ENCODE results near the gene ZBTB45.
A peak's percentile ranks its signal among the peaks of the same experiment; 100 is the strongest.

Gene ZBTB45

DNA sequence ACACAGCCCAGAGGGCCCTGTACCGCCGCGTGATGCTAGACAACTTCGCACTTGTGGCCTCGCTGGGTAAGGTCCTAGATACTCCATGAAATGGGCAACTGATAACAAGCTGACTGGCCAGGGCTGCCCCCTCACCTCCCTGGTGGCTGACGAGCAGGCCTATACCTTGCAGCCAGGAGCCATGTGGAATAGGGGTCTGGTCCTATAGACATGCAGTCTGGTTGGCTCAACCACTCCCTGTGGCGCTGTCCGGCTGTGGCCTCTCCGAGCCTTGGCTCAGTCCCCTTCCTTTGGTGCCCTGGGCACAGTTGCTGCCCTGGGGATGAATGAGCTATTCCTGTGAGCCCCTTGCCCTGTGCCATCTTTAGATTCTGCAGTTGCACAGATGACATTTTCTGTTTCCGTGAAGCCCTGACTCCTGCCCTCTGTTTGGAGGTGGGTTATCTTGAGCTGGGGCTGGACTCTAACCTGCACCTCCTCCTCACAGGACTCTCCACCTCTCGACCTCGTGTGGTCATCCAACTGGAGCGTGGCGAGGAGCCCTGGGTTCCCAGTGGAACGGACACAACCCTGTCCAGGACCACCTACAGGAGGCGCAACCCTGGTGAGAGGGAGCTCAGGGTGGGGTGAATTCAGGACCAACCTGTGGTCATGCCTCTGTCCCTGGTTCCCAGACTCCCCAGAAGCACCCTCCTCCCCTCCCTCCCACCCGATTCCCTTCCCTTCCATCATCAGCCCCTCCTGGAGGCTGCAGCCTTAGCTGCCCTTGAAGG is 50.2 kb downstream of the ZBTB45 start:
- no peak overlapping the region for H3K27ac ChIP-seq (ENCODE audit: low read length)

GRCh38 chr19:58468216-58468839 is 51.3 kb downstream of the ZBTB45 start:
- Histone ChIP-seq H3K36me3 (ENCODE audit: control insufficient read depth in 2 of 2, insufficient read depth in 2 of 2, low read length in 2 of 2) (peaks cover 9 to 22% of the 10 kb centered on the region in 2 donors), H3K9ac (ENCODE audit: low read length in 2 of 2) (peak overlapping the region in 1 of 2 donors; percentile 51), H3K27me3 (ENCODE audit: control insufficient read depth in 1 of 2, insufficient read depth in 2 of 2, low read length in 2 of 2) (no peaks in the 10 kb centered on the region), H3K27ac (ENCODE audit: low read length) (no peak overlapping the region), H3K9me3 (ENCODE audit: control insufficient read depth in 2 of 2, low read length in 2 of 2) (no peaks in the 10 kb centered on the region), H3K4me1 (ENCODE audit: control insufficient read depth, insufficient read depth, low read length) (peaks cover 12% of the 10 kb centered on the region), H3K4me3 (ENCODE audit: low read length in 2 of 2) (peak overlapping the region; percentile 29 to 70)

More for the DNA sequence above, 50.2 kb downstream of the ZBTB45 start:
- peaks cover 12% of the 10 kb centered on the region for H3K4me1 ChIP-seq (ENCODE audit: control insufficient read depth, insufficient read depth, low read length)
- no peaks in the 10 kb centered on the region for H3K9me3 ChIP-seq (ENCODE audit: control insufficient read depth in 2 of 2, low read length in 2 of 2)
- H3K9ac ChIP-seq (ENCODE audit: low read length in 2 of 2), result no peak overlapping the region
- peaks cover 9 to 24% of the 10 kb centered on the region in 2 donors for H3K36me3 ChIP-seq (ENCODE audit: control insufficient read depth in 2 of 2, insufficient read depth in 2 of 2, low read length in 2 of 2)
- no peaks in the 10 kb centered on the region for H3K27me3 ChIP-seq (ENCODE audit: control insufficient read depth in 1 of 2, insufficient read depth in 2 of 2, low read length in 2 of 2)
- no peak overlapping the region for H3K4me3 ChIP-seq (ENCODE audit: low read length in 2 of 2)

GRCh38 chr19:58466760-58467589 is 52.6 kb downstream of the ZBTB45 start, which contains the start of gene ZNF324:
TSS of gene ZNF324 (plus strand) at chr19:58467080. CDS start at chr19:58469186, 2,106 bp downstream.
- no peaks in the 10 kb centered on the region for H3K9me3 ChIP-seq (ENCODE audit: control insufficient read depth in 2 of 2, low read length in 2 of 2)
- H3K4me3 ChIP-seq (ENCODE audit: low read length in 2 of 2), result peak within 1 kb of the TSS; percentile 86 to 88
- H3K27ac ChIP-seq (ENCODE audit: low read length), result peak within 1 kb of the TSS; percentile 41
- H3K4me1 ChIP-seq (ENCODE audit: control insufficient read depth, insufficient read depth, low read length), result peaks cover 12% of the 10 kb centered on the region
- H3K36me3 ChIP-seq (ENCODE audit: control insufficient read depth in 2 of 2, insufficient read depth in 2 of 2, low read length in 2 of 2), result peaks cover 9 to 12% of the 10 kb centered on the region in 2 donors
- H3K9ac ChIP-seq (ENCODE audit: low read length in 2 of 2), result peak within 1 kb of the TSS; percentile 78 to 83
- no peaks in the 10 kb centered on the region for H3K27me3 ChIP-seq (ENCODE audit: control insufficient read depth in 1 of 2, insufficient read depth in 2 of 2, low read length in 2 of 2)

GRCh38 chr19:58466089-58466759 is 53.4 kb downstream of the ZBTB45 start:
- Histone ChIP-seq H3K36me3 (ENCODE audit: control insufficient read depth in 2 of 2, insufficient read depth in 2 of 2, low read length in 2 of 2) (peaks cover 9 to 11% of the 10 kb centered on the region in 2 donors), H3K9ac (ENCODE audit: low read length in 2 of 2) (peak overlapping the region; percentile 51 to 60), H3K4me3 (ENCODE audit: low read length in 2 of 2) (peak overlapping the region; percentile 86 to 88), H3K4me1 (ENCODE audit: control insufficient read depth, insufficient read depth, low read length) (peaks cover 12% of the 10 kb centered on the region), H3K9me3 (ENCODE audit: control insufficient read depth in 2 of 2, low read length in 2 of 2) (no peaks in the 10 kb centered on the region), H3K27me3 (ENCODE audit: control insufficient read depth in 1 of 2, insufficient read depth in 2 of 2, low read length in 2 of 2) (no peaks in the 10 kb centered on the region), H3K27ac (ENCODE audit: low read length) (peak overlapping the region; percentile 41)

Data from stomach smooth muscle (tissue), 2 donors.